GM23338 (cell line): ENCODE measurements around the gene ASS1. TPM values are rescaled to one million over a fixed set of nuclear protein-coding genes. Genes with fewer than 3 reads are reported as not detected.

Experiments
- ATAC-seq: fragments of 200-7000 bp; cut with Tn5 transposase; 3 replicates; pipeline ENCODE4 v1.9.1; 2020
- DNase-seq: peaks from one replicate; pipeline ENCODE4 v3.0.0-alpha.2; 2015; ENCODE audit warnings: low spot score
- H2AFZ ChIP-seq: fragments of 200-600 bp; sonication (generic); 2 replicates; pipeline ENCODE4 v1.8.0; 2016; ENCODE audit warnings: antibody characterized with exemption, mild to moderate bottlenecking, moderate library complexity
- H3F3A ChIP-seq: fragments of 200-600 bp; sonication (generic); replicated peaks from 2 replicates; pipeline ENCODE4 v1.8.0; 2017; ENCODE audit warnings: antibody characterized with exemption, mixed run types, low read depth
- H3K27ac ChIP-seq: fragments of 200-600 bp; sonication (generic); 2 replicates; pipeline ENCODE4 v1.6.1; 2016; ENCODE audit warnings: low read depth
- H3K27me3 ChIP-seq: fragments of 200-600 bp; sonication (generic); 2 replicates; pipeline ENCODE4 v1.8.0; 2016; ENCODE audit warnings: mild to moderate bottlenecking, mixed run types, moderate library complexity; ENCODE audit not compliant: insufficient read depth
- H3K36me3 ChIP-seq: fragments of 200-600 bp; sonication (generic); 2 replicates; pipeline ENCODE4 v1.8.0; 2016; ENCODE audit warnings: mild to moderate bottlenecking; ENCODE audit not compliant: insufficient read depth
- H3K4me1 ChIP-seq: fragments of 200-600 bp; sonication (generic); 2 replicates; pipeline ENCODE4 v1.8.0; 2016; ENCODE audit warnings: mild to moderate bottlenecking, moderate library complexity; ENCODE audit not compliant: insufficient read depth
- H3K4me2 ChIP-seq: fragments of 200-600 bp; sonication (generic); 2 replicates; pipeline ENCODE4 v1.7.1; 2017; ENCODE audit warnings: mixed run types
- H3K4me3 ChIP-seq: fragments of 200-600 bp; sonication (generic); 2 replicates; pipeline ENCODE4 v1.6.1; 2016; ENCODE audit warnings: mixed run types
- H3K79me2 ChIP-seq: fragments of 200-600 bp; sonication (generic); replicated peaks from 2 replicates; pipeline ENCODE4 v1.8.0; 2017; ENCODE audit warnings: mild to moderate bottlenecking; ENCODE audit not compliant: insufficient read depth
- H3K9me2 ChIP-seq: fragments of 200-600 bp; sonication (generic); 2 replicates; pipeline ENCODE4 v1.8.0; 2017; ENCODE audit not compliant: insufficient read depth
- H4K20me1 ChIP-seq: fragments of 200-600 bp; sonication (generic); replicated peaks from 2 replicates; pipeline ENCODE4 v1.8.0; 2017; ENCODE audit warnings: mild to moderate bottlenecking; ENCODE audit not compliant: insufficient read depth
- H3K27ac Mint-ChIP-seq: 2 replicates; pipeline ENCODE4 v1.8.0; 2020; ENCODE audit warnings: inconsistent platforms, mild to moderate bottlenecking, moderate library complexity, mixed read lengths
- H3K27me3 Mint-ChIP-seq: 3 replicates; pipeline ENCODE4 v1.8.0; 2022; ENCODE audit warnings: low read depth, mild to moderate bottlenecking, moderate library complexity, mixed read lengths, inconsistent platforms; ENCODE audit not compliant: insufficient read depth, poor library complexity
- H3K36me3 Mint-ChIP-seq: 3 replicates; pipeline ENCODE4 v1.8.0; 2021; ENCODE audit warnings: low read depth, mild to moderate bottlenecking, inconsistent platforms, moderate library complexity, mixed read lengths
- H3K4me1 Mint-ChIP-seq: 3 replicates; pipeline ENCODE4 v1.8.0; 2020; ENCODE audit warnings: mild to moderate bottlenecking, inconsistent platforms, mixed read lengths
- H3K4me3 Mint-ChIP-seq: 3 replicates; pipeline ENCODE4 v1.8.0; 2021; ENCODE audit warnings: moderate library complexity, mild to moderate bottlenecking, inconsistent platforms, mixed read lengths
- H3K9me3 Mint-ChIP-seq: 3 replicates; pipeline ENCODE4 v1.8.0; 2020; ENCODE audit warnings: moderate library complexity, mild to moderate bottlenecking, inconsistent platforms, mixed read lengths
- CREB1 ChIP-seq: fragments of 250-450 bp; sonication (Bioruptor Pico); IDR thresholded peaks from 2 replicates; pipeline ENCODE4 v1.5.0; 2020; ENCODE audit warnings: low read depth, mild to moderate bottlenecking, moderate library complexity
- CTCF ChIP-seq, 2 experiments: fragments of 200-600 bp in 1 of 2; sonication (generic) in 1 of 2; conservative IDR thresholded peaks; 2 replicates each; pipeline versions ENCODE4 v1.5.1 to v1.6.1; 2016 to 2017; ENCODE audit warnings: antibody characterized with exemption in 2 of 2, low read depth in 2 of 2, mild to moderate bottlenecking in 2 of 2, moderate library complexity in 1 of 2
- JUNB ChIP-seq: IDR thresholded peaks from one replicate; pipeline ENCODE4 v1.6.1; 2016; ENCODE audit warnings: antibody characterized with exemption; ENCODE audit not compliant: unreplicated experiment
- POLR2AphosphoS5 ChIP-seq: IDR thresholded peaks from 2 replicates; pipeline ENCODE4 v1.6.1; 2016; ENCODE audit warnings: antibody characterized with exemption, low read depth
- REST ChIP-seq: IDR thresholded peaks from one replicate; pipeline ENCODE4 v1.6.1; 2018; ENCODE audit warnings: antibody characterized with exemption; ENCODE audit not compliant: unreplicated experiment
- ZNF114 ChIP-seq: fragments of 250-450 bp; sonication (Bioruptor Pico); IDR thresholded peaks from 2 replicates; pipeline ENCODE4 v1.5.0; 2020; ENCODE audit warnings: mild to moderate bottlenecking, moderate library complexity
- polyA plus RNA-seq: library from polyadenylated mRNA; unstranded; fragments of >200 nt; fragmentation: Nextera tagmentation; extraction: Ambion mirVana; gene quantifications from 2 replicates; pipeline ENCODE4 v1.2.1, GENCODE V29; 2016
- total RNA-seq: library from RNA; depleted of rRNA; stranded (reverse); fragments of >200 nt; shearing (Covaris generic); gene quantifications from 2 replicates; pipeline ENCODE4 v1.2.3, GENCODE V29; 2014
- TF ChIP-seq, protein P1 (sequence below): fragments of 250-450 bp; sonication (Bioruptor Pico); IDR thresholded peaks from 2 replicates; pipeline ENCODE4 v1.5.0; 2020; ENCODE audit warnings: mild to moderate bottlenecking, moderate library complexity

The ASS1 gene
- total and polyA plus RNA-seq, 2 experiments from 2014 or later, result 65.8 to 103 TPM

GRCh38 chr9:130500340-130501180 is 55.8 kb downstream of the ASS1 start (continued):
- TF ChIP-seq REST (no peak), JUNB (no peak), POLR2AphosphoS5 (no peak)
- TF ChIP-seq, protein P1, sequence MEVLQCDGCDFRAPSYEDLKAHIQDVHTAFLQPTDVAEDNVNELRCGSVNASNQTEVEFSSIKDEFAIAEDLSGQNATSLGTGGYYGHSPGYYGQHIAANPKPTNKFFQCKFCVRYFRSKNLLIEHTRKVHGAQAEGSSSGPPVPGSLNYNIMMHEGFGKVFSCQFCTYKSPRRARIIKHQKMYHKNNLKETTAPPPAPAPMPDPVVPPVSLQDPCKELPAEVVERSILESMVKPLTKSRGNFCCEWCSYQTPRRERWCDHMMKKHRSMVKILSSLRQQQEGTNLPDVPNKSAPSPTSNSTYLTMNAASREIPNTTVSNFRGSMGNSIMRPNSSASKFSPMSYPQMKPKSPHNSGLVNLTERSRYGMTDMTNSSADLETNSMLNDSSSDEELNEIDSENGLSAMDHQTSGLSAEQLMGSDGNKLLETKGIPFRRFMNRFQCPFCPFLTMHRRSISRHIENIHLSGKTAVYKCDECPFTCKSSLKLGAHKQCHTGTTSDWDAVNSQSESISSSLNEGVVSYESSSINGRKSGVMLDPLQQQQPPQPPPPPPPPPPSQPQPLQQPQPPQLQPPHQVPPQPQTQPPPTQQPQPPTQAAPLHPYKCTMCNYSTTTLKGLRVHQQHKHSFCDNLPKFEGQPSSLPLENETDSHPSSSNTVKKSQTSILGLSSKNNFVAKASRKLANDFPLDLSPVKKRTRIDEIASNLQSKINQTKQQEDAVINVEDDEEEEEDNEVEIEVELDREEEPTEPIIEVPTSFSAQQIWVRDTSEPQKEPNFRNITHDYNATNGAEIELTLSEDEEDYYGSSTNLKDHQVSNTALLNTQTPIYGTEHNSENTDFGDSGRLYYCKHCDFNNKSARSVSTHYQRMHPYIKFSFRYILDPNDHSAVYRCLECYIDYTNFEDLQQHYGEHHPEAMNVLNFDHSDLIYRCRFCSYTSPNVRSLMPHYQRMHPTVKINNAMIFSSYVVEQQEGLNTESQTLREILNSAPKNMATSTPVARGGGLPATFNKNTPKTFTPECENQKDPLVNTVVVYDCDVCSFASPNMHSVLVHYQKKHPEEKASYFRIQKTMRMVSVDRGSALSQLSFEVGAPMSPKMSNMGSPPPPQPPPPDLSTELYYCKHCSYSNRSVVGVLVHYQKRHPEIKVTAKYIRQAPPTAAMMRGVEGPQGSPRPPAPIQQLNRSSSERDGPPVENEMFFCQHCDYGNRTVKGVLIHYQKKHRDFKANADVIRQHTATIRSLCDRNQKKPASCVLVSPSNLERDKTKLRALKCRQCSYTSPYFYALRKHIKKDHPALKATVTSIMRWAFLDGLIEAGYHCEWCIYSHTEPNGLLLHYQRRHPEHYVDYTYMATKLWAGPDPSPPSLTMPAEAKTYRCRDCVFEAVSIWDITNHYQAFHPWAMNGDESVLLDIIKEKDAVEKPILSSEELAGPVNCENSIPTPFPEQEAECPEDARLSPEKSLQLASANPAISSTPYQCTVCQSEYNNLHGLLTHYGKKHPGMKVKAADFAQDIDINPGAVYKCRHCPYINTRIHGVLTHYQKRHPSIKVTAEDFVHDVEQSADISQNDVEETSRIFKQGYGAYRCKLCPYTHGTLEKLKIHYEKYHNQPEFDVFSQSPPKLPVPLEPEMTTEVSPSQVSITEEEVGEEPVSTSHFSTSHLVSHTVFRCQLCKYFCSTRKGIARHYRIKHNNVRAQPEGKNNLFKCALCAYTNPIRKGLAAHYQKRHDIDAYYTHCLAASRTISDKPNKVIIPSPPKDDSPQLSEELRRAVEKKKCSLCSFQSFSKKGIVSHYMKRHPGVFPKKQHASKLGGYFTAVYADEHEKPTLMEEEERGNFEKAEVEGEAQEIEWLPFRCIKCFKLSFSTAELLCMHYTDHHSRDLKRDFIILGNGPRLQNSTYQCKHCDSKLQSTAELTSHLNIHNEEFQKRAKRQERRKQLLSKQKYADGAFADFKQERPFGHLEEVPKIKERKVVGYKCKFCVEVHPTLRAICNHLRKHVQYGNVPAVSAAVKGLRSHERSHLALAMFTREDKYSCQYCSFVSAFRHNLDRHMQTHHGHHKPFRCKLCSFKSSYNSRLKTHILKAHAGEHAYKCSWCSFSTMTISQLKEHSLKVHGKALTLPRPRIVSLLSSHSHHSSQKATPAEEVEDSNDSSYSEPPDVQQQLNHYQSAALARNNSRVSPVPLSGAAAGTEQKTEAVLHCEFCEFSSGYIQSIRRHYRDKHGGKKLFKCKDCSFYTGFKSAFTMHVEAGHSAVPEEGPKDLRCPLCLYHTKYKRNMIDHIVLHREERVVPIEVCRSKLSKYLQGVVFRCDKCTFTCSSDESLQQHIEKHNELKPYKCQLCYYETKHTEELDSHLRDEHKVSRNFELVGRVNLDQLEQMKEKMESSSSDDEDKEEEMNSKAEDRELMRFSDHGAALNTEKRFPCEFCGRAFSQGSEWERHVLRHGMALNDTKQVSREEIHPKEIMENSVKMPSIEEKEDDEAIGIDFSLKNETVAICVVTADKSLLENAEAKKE (CRISPR knock-in tag), result no peak

DNA sequence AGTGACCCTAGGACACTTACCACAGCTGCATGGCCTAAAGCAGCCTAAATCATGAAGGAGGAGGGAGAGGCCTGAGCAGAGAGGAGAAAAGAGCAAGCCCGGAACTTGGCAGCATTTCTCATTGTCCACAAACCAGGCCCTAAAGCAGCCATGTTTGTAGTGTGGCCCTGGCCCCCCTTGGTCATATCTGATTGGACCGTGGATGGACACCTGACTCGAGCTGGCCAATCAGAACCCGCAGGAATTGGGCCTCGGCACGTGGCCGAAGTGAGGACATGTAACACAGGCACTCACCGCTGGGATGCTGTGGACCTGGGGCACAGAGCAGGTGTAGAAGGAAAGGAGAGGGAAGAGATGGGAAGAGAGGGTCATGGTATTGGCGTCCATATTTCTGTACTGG is 56.9 kb downstream of the ASS1 start:
- no peaks in the 10 kb centered on the region for H3K79me2 ChIP-seq
- H3K9me2 ChIP-seq, result no peaks in the 10 kb centered on the region
- H3K27ac ChIP-seq, result 0 out of 2 replicates have a peak overlapping the region, but pooled peaks have one; percentile 79
- no peaks in the 10 kb centered on the region; the same call in 1 of the 2 replicates for H3K36me3 ChIP-seq
- H3K9me3 Mint-ChIP-seq, result no peaks in the 10 kb centered on the region
- ATAC-seq, result peak; percentile 33
- no peaks in the 10 kb centered on the region for H3K27me3 ChIP-seq
- no peak overlapping the region for H3K4me3 Mint-ChIP-seq
- H3F3A ChIP-seq, result no peaks in the 10 kb centered on the region
- no peak overlapping the region for H2AFZ ChIP-seq
- H3K36me3 Mint-ChIP-seq, result peaks cover 27% of the 10 kb centered on the region; the same call in 2 of the 3 replicates
- H3K27ac Mint-ChIP-seq, result no peak overlapping the region
- H4K20me1 ChIP-seq, result no peaks in the 10 kb centered on the region
- H3K4me2 ChIP-seq, result no peak overlapping the region
- H3K4me1 ChIP-seq, result 0 out of 2 replicates have a peak, but pooled peaks cover 4% of the 10 kb centered on the region
- H3K27me3 Mint-ChIP-seq, result peaks cover 10% of the 10 kb centered on the region
- H3K4me1 Mint-ChIP-seq, result peaks cover 10% of the 10 kb centered on the region
- no peak for DNase-seq
- H3K4me3 ChIP-seq, result no peak overlapping the region
- TF ChIP-seq CREB1 (CRISPR knock-in tag) (no peak), ZNF114 (CRISPR knock-in tag) (no peak), JUNB (no peak), REST (no peak), CTCF (conservative IDR thresholded peaks at IDR 0.05; ENCODE audit: low read depth in 2 of 2) (no peak)
